COLO668 (cell line): ENCODE data around the gene RIPOR3.
"Not testable (repeated sequence)": the region's sequence is repeated elsewhere in the genome, so short reads cannot be mapped to it uniquely, and the experiment has no call there.

ENCODE experiments used
- DNase-seq: peaks from one replicate; lab custom pipeline; 2025; ENCODE audit not compliant: unreplicated experiment; lab: John Stamatoyannopoulos, UW

Gene RIPOR3

GRCh38 chr20:50682065-50682464 lies 9.3 kb downstream of the RIPOR3 start:
- DNase-seq: no peak

GRCh38 chr20:50681359-50682064 lies 9.8 kb downstream of the RIPOR3 start:
- no peak for DNase-seq

GRCh38 chr20:50680105-50680960 lies 11.0 kb downstream of the RIPOR3 start:
- no peak for DNase-seq

- DNase-seq: no peak
Measured at GRCh38 chr20:50679753-50680104, 11.6 kb downstream of the RIPOR3 start.

- DNase-seq: no peak
Measured at GRCh38 chr20:50678169-50678898, 13.0 kb downstream of the RIPOR3 start.

GRCh38 chr20:50676858-50677257 lies 14.5 kb downstream of the RIPOR3 start:
- DNase-seq: no peak

- DNase-seq: not testable (repeated sequence)
Measured at GRCh38 chr20:50676377-50676731, 15.0 kb downstream of the RIPOR3 start.

GRCh38 chr20:50675671-50676376 lies 15.5 kb downstream of the RIPOR3 start:
- DNase-seq: no peak

GRCh38 chr20:50674138-50674825 lies 17.1 kb downstream of the RIPOR3 start:
- no peak for DNase-seq

GRCh38 chr20:50673466-50674137 lies 17.7 kb downstream of the RIPOR3 start:
- DNase-seq: no peak

- no peak for DNase-seq
Measured at GRCh38 chr20:50673146-50673465, 18.2 kb downstream of the RIPOR3 start.

- DNase-seq: no peak
Measured at GRCh38 chr20:50672400-50673145, 18.8 kb downstream of the RIPOR3 start.

- no peak for DNase-seq
Measured at GRCh38 chr20:50671626-50672025, 19.7 kb downstream of the RIPOR3 start.

GRCh38 chr20:50671010-50671409 lies 20.3 kb downstream of the RIPOR3 start:
- DNase-seq: not testable (repeated sequence)

- DNase-seq: peak; percentile 58
Measured at GRCh38 chr20:50670126-50670862, 21.0 kb downstream of the RIPOR3 start.

GRCh38 chr20:50668798-50669197 lies 22.5 kb downstream of the RIPOR3 start:
- DNase-seq: no peak

- no peak for DNase-seq
Measured at GRCh38 chr20:50668326-50668725, 23.0 kb downstream of the RIPOR3 start.

- no peak for DNase-seq
Measured at GRCh38 chr20:50666709-50667298, 24.5 kb downstream of the RIPOR3 start.
